NCI-H1694 (cell line): ENCODE results near the gene CEACAM6.
"Not testable (repeated sequence)": the region's sequence is repeated elsewhere in the genome, so short reads cannot be mapped to it uniquely, and the experiment has no call there.

Experiments used
- DNase-seq: peaks from one replicate; lab custom pipeline; 2025; lab: John Stamatoyannopoulos, UW

CEACAM6 gene

GRCh38 chr19:41748012-41748411 is 7.3 kb upstream of the CEACAM6 start:
- DNase-seq: no peak

GRCh38 chr19:41750248-41751134 is 4.8 kb upstream of the CEACAM6 start:
- not testable (repeated sequence) for DNase-seq

DNA sequence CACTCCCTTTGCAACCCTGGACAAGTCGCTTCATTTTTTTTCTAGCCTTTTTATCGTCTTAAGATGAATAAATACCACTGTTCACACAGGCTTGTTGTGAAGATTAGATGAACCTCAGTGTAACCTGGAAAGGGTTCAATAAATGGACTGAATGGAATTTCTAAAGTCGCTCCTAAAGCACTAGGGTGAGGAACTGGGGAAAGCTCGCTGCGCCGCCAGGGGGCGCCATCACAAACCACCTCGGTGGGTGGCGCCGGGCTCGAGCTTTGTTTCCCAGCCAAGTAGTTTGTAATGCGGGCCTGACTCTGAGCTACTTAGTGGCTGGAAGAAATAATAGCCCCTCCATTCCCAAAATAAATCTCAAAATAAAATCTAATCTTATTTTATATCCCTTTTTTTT is 2.2 kb upstream of the CEACAM6 start:
- peak; percentile 9 for DNase-seq

DNA sequence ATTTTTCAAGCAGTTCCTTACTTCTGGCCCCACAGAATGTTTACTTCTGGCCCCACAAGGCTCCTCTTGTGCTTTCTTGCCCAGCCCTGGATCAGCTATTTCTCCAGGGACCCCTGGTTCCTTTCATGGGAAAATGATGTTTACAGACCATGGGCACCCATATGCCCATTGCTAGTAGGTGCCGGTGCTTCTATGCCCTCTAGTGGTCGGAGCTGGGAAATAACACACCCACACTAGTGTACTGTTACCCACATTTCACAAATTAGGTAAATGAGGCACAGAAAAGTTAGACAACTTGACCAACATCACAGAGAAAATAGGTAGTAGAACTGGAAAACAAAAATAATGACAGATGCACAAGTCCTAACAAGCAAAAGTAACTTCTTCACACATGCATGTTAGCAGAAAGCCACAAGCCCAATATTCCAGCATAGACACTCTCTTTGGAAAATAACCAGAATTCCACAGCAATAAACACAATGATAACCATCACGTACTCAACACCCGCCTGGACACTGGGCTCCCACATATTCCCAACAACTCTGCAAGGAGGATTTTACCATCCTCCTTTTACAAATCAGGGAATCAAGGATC is 1.3 kb upstream of the CEACAM6 start:
- peak; percentile 43 for DNase-seq

GRCh38 chr19:41758846-41759245 is 3.5 kb downstream of the CEACAM6 start:
- DNase-seq: no peak

GRCh38 chr19:41767115-41767514 is 11.8 kb downstream of the CEACAM6 start:
- DNase-seq: no peak

DNA sequence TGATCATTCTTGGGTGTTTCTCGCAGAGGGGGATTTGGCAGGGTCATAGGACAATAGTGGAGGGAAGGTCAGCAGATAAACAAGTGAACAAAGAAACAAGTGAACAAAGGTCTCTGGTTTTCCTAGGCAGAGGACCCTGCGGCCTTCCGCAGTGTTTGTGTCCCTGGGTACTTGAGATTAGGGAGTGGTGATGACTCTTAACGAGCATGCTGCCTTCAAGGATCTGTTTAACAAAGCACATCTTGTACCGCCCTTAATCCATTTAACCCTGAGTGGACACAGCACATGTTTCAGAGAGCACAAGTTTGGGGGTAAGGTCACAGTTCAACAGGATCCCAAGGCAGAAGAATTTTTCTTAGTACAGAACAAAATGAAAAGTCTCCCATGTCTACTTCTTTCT is 12.8 kb downstream of the CEACAM6 start:
- DNase-seq: not testable (repeated sequence)

GRCh38 chr19:41769608-41770007 is 14.3 kb downstream of the CEACAM6 start:
- DNase-seq: no peak

DNA sequence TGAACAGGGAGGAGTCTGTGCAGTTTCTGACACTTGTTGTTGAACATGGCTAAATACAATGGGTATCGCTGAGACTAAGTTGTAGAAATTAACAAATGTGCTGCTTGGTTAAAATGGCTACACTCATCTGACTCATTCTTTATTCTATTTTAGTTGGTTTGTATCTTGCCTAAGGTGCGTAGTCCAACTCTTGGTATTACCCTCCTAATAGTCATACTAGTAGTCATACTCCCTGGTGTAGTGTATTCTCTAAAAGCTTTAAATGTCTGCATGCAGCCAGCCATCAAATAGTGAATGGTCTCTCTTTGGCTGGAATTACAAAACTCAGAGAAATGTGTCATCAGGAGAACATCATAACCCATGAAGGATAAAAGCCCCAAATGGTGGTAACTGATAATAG is 16.1 kb downstream of the CEACAM6 start:
- no peak for DNase-seq

DNA sequence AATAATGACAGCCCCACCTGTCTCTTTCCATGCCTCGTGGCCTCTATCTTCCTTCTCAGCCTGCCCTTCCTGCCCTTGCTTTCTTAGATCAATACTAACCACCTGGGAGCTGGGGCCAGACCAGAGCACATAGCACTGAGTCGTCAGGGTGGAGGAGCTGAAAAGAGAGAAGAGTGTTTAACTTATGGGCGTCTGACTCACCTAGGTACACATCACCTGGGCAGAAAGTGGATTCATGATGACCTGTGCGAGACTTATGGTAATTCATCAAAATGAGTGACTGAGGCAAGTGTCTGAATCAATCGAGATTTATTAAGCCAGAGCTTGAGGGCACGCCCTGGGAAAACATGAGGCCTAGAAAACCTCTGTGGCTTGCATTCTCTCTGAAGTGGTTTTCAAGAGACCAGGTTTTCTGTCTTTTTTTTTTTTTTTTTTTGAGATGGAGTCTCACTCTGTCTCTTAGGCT is 19.2 kb downstream of the CEACAM6 start:
- DNase-seq: no peak

DNA sequence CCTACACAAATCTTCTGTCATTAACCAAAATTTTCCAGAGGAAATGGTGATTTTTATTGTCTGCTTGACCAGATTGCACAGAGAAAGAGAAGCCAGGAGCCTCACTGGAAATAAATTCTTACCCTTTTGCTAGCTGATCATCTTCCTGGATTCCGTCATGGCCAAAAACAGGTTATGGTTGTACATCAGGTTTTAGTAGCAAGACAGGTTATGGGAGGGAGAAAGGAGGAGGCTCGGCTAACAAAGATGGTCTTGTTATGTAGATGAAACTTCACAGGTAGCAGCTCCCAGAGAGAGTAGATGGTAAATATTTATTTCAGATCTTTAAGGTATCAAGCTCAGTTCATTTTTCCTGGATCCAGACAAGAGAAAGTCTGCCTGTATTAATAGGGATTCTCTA is 21.4 kb downstream of the CEACAM6 start:
- no peak for DNase-seq

- no peak for DNase-seq
Observed at GRCh38 chr19:41783612-41784011, 28.3 kb downstream of the CEACAM6 start.

DNA sequence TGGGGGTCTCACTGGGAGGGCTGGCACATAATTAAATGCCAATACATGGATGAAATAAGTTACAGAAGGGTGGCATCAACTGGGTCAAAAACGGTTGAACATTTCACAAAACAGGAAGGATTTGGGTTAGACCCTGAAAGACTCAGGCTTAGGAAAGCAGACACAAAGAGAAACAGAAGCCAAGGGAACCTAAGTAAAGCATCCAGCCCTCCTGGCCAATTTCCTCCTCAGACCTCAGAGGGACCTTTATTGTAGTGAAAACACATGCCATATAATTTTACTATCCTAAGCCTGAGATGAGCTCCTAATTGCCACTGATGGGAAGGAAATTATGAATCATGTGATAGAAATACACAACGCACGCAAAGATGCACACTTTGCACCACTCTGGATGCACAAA is 29.0 kb downstream of the CEACAM6 start:
- DNase-seq: no peak

- DNase-seq: no peak
Observed at GRCh38 chr19:41784743-41785142, 29.4 kb downstream of the CEACAM6 start.

DNA sequence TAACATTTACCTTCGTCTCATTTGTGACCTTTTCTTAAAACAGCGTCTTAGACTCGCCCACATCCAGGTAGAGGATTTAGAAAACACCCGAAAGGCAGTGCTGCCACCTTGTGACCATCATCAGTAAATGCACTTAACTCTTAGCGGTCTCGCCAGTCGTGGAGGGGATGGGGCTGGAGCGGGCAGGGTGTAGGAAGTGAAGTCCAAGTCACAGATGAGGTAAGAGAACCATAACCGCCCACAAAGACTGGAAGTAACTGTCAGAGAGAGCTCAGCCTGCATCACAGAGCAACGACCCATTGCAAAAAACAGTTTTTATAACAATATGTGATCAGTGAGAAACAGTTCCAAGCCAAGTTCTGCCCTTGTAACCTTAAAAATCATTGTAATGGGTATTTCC is 30.3 kb downstream of the CEACAM6 start:
- DNase-seq: peak; percentile 16

DNA sequence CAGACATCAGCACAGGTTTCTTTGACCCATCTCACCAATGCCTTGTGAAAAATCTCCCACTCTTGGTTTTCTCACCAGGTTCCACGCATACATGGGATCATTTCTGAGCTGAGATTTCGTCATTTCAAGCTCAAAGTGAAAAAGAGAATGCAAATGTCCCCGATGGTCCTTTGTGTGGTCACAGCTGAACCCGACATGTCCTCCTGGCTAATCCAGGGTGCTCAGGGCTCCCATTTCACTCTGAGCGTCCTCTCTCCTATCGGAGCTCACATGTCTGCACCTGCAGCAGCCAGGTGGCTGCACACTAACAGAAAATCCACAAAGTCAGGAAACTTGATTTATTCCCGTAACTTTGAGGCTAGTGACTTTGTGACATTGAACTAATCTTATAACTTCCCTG is 31.7 kb downstream of the CEACAM6 start:
- DNase-seq: no peak

DNA sequence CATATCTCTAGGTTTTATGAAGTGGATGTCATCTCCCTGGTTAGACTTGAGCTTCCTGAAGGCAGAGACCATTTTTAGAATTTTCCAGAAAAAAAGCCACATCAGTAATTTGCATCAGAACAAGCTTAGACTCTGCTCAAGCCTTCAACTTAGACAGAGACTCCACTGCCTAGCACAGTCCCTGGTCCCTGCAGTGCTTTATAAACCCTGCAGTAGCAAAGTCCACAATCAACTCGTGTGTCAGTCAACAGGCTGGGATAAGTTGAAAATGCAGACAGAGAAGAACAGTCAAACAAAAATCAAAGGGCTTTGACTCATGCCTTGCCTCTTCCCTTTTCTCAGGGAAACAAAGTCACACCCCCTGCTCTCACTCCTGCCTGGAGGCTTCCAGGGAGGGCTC is 33.2 kb downstream of the CEACAM6 start:
- DNase-seq: not testable (repeated sequence)

DNA sequence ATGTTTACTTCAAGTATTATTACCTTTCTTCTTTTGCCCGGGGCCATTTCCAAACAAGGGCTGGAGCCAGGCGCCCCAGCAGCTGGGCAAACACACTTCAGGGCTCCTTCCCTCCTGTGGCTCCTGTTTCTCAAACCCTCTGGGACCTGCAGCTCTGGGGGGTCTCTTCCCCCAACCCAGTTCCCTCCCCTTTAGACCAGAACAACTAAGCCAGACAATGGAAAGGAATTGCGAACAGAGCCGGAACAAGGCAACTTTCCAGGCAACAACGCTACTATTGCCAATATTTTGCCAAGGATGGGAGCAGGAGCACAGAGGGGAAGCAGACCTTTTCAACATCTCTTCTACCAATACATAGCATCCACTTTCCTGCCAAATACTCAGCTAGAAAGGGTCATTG is 33.7 kb downstream of the CEACAM6 start:
- DNase-seq: not testable (repeated sequence)

DNA sequence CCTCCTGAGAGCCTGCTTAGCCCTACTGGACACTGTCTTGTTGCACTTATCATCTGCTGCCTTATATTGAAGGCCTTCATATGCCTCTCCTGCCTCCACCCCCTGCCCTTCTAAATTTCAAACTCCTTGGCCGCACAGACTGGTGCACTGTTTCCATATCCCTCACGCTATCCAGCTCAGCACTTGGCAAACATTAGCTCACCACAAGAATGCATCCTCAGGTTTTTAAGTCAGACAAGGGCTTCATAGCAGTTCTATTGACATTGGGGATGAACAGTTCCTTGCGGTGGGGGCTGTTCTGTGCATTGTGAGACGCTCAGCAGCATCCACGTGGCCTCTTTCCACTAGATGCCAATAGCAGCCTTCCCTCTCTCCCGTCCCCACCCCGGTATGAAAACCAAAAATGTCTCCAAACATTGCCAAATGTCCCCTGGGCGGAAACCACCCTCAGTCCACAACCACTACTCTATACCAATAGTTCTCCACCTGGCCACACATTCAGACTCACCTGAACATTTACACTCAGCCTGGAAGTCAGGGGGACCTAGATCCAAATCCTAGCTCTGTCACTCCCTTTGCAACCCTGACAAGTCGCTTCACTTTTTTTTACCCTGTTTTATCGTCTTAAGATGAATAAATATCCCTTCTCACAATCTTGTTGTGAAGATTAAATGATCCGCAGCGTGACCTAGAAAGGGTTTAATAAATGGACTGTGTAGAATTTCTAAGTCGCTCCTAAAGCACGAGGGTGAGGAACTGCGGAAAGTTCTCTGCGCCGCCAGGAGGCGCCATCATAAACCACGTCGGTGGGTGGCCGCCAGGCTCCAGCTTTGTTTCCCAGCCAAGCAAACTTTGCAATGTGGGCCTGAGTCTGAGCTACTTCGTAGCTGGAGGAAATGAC is 37.4 kb downstream of the CEACAM6 start:
- no peak for DNase-seq

DNA sequence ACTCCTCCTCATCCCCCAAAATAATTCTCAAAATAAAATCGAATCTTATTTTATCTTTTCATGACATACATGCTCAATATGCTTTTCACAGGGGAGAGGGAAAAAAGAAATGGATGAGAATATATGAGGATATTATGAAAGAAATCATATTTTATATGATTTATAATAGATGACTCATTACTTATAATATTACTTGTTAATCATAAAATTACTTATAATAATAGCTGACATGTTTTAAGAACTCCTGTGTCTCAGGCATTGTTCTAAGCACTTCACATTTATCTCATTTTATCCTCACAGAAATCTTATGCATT is 38.0 kb downstream of the CEACAM6 start:
- DNase-seq: no peak

GRCh38 chr19:41795031-41795461 is 39.7 kb downstream of the CEACAM6 start:
- DNase-seq: peak; percentile 49

DNA sequence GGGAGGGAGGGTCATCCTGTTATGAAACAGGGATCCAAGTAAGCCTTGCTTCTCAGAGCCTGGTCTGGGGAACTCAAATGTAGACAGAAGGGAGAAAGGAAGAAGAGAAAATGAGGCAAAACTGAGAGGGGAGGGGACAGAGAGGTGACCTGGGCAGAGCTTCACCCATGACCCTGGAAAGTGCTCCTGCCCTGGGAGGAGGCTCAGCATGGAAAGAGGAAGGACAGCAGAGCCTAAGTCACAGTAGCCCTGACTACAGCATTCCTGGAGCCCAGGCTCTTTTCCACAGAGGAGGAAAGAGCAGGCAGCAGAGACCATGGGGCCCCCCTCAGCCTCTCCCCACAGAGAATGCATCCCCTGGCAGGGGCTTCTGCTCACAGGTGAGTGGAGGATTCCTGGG is 41.0 kb downstream of the CEACAM6 start, which contains the start of gene CEACAM3:
TSS of gene CEACAM3 (plus strand) at position 226 of the 400 bp plus-strand sequence. CDS start at position 317, 91 bp downstream.
- no peak for DNase-seq
